GM12872 (cell line): ENCODE results near the gene NUP93.

Source experiments
- CTCF ChIP-seq: IDR thresholded peaks from 3 replicates; pipeline ENCODE4 v1.5.1; 2011; ENCODE audit warnings: low read depth, mild to moderate bottlenecking, low read length, moderate library complexity; ENCODE audit not compliant: insufficient read depth

NUP93 gene

GRCh38 chr16:56738221-56738620 lies 8.3 kb downstream of the NUP93 start:
- TF ChIP-seq CTCF = no peak

- no peak for TF ChIP-seq CTCF
Measured at GRCh38 chr16:56741399-56741798, 11.5 kb downstream of the NUP93 start.

GRCh38 chr16:56742030-56742984 lies 12.4 kb downstream of the NUP93 start:
- TF ChIP-seq CTCF = no peak

GRCh38 chr16:56743840-56744239 lies 13.9 kb downstream of the NUP93 start:
- no peak for TF ChIP-seq CTCF

GRCh38 chr16:56744996-56745640 lies 15.2 kb downstream of the NUP93 start:
- TF ChIP-seq CTCF = no peak

- TF ChIP-seq CTCF = no peak
Measured at GRCh38 chr16:56747486-56748045, 17.6 kb downstream of the NUP93 start.

GRCh38 chr16:56748191-56748590 lies 18.3 kb downstream of the NUP93 start:
- no peak for TF ChIP-seq CTCF
